ENCODE data around the gene BCL2L13. TPM values are rescaled to one million over a fixed set of nuclear protein-coding genes. Genes with fewer than 3 reads are reported as not detected.

Gene BCL2L13
- total RNA-seq, 2 experiments from 2014 or later: 36.1 to 38.3 TPM

GRCh38 chr22:17606496-17606895 is 32.1 kb upstream of the BCL2L13 start:
- ChIA-PET POLR2A (no interaction called here), CTCF (interaction anchor here (0.8 kb wide), 1 partner anchor 9 kb away, joined by 4 read pairs; no protein-coding TSS in a partner anchor)
- H3K27me3 Mint-ChIP-seq: no peaks in the 10 kb centered on the region
- peaks cover 2% of the 10 kb centered on the region for H3K4me1 Mint-ChIP-seq (ENCODE audit: low read depth)
- intact Hi-C loops (cut with micrococcal nuclease): no loop called here
- TF ChIP-seq, protein P1, sequence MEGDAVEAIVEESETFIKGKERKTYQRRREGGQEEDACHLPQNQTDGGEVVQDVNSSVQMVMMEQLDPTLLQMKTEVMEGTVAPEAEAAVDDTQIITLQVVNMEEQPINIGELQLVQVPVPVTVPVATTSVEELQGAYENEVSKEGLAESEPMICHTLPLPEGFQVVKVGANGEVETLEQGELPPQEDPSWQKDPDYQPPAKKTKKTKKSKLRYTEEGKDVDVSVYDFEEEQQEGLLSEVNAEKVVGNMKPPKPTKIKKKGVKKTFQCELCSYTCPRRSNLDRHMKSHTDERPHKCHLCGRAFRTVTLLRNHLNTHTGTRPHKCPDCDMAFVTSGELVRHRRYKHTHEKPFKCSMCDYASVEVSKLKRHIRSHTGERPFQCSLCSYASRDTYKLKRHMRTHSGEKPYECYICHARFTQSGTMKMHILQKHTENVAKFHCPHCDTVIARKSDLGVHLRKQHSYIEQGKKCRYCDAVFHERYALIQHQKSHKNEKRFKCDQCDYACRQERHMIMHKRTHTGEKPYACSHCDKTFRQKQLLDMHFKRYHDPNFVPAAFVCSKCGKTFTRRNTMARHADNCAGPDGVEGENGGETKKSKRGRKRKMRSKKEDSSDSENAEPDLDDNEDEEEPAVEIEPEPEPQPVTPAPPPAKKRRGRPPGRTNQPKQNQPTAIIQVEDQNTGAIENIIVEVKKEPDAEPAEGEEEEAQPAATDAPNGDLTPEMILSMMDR (IDR thresholded peaks at IDR 0.05): no peak
- no peak overlapping the region for H3K4me3 Mint-ChIP-seq
- H3K9me3 Mint-ChIP-seq: no peaks in the 10 kb centered on the region
- H3K36me3 Mint-ChIP-seq (ENCODE audit: low read depth): peaks cover 9% of the 10 kb centered on the region
- no peak for DNase-seq
- no peak for ATAC-seq
- H3K27ac Mint-ChIP-seq: no peak overlapping the region

GRCh38 chr22:17607891-17608521 is 30.6 kb upstream of the BCL2L13 start:
- TF ChIP-seq, protein P1 (IDR thresholded peaks at IDR 0.05): no peak

GRCh38 chr22:17612057-17612456 is 26.5 kb upstream of the BCL2L13 start:
- CTCF ChIA-PET: no interaction called here
- intact Hi-C loops (cut with micrococcal nuclease): no loop called here
- H3K4me1 Mint-ChIP-seq (ENCODE audit: low read depth): no peaks in the 10 kb centered on the region
- H3K9me3 Mint-ChIP-seq: no peaks in the 10 kb centered on the region
- no peaks in the 10 kb centered on the region for H3K27me3 Mint-ChIP-seq
- H3K36me3 Mint-ChIP-seq (ENCODE audit: low read depth): peaks cover 17% of the 10 kb centered on the region
- H3K27ac Mint-ChIP-seq: no peak overlapping the region
- TF ChIP-seq, protein P1 (IDR thresholded peaks at IDR 0.05): no peak
- DNase-seq (no peak), ATAC-seq (no peak)
- H3K4me3 Mint-ChIP-seq: no peak overlapping the region
- POLR2A ChIA-PET: no interaction called here

More at GRCh38 chr22:17607891-17608521, 30.6 kb upstream of the BCL2L13 start:
- no peak overlapping the region for H3K4me3 Mint-ChIP-seq
- H3K27me3 Mint-ChIP-seq: no peaks in the 10 kb centered on the region
- peaks cover 2% of the 10 kb centered on the region for H3K4me1 Mint-ChIP-seq (ENCODE audit: low read depth)
- ATAC-seq (no peak), DNase-seq (no peak)
- peaks cover 18% of the 10 kb centered on the region for H3K36me3 Mint-ChIP-seq (ENCODE audit: low read depth)
- H3K27ac Mint-ChIP-seq: no peak overlapping the region
- ChIA-PET CTCF (no interaction called here), POLR2A (interaction anchor here (1.9 kb wide), 1 partner anchor 13 kb away, joined by 5 read pairs; no protein-coding TSS in a partner anchor)
- no peaks in the 10 kb centered on the region for H3K9me3 Mint-ChIP-seq
- intact Hi-C loops (cut with micrococcal nuclease): no loop called here

DNA sequence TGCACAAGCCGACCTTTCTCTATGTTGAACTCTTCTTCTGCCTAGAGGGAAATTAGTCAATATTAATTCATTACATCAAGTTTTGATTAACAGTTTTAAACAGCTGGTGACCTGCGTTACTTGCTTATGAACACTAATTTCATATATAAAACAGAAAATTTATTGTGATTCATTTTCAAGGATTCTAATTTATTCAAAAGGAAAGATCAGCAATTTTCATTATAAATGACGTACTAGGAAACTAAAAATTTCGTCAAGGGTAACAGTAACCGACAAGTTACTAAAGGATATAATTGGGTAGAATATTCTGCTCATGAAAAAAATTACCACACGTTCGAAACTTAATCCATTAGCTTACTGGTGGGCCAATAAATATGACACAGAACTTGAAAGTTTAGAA is 25.3 kb upstream of the BCL2L13 start:
- Mint-ChIP-seq H3K4me1 (ENCODE audit: low read depth) (no peaks in the 10 kb centered on the region), H3K36me3 (ENCODE audit: low read depth) (peaks cover 17% of the 10 kb centered on the region), H3K27me3 (no peaks in the 10 kb centered on the region), H3K4me3 (no peak overlapping the region), H3K9me3 (no peaks in the 10 kb centered on the region), H3K27ac (no peak overlapping the region)
- ATAC-seq (no peak), DNase-seq (no peak)
- intact Hi-C loops (cut with micrococcal nuclease): no loop called here
- TF ChIP-seq, protein P1 (IDR thresholded peaks at IDR 0.05): no peak
- ChIA-PET CTCF (no interaction called here), POLR2A (no interaction called here)

- ATAC-seq (no peak), DNase-seq (no peak)
- H3K27ac Mint-ChIP-seq: peak overlapping the region; percentile 97
- TF ChIP-seq, protein P1 (IDR thresholded peaks at IDR 0.05): no peak
- ChIA-PET POLR2A (no interaction called here), CTCF (interaction anchor here (1.4 kb wide), 1 partner anchor 448 kb away, joined by 4 read pairs; no protein-coding TSS in a partner anchor)
- H3K36me3 Mint-ChIP-seq (ENCODE audit: low read depth): peaks cover 11% of the 10 kb centered on the region
- peaks cover 19% of the 10 kb centered on the region for H3K4me1 Mint-ChIP-seq (ENCODE audit: low read depth)
- intact Hi-C loops (cut with micrococcal nuclease): no loop called here
- no peaks in the 10 kb centered on the region for H3K9me3 Mint-ChIP-seq
- peak overlapping the region; percentile 97 for H3K4me3 Mint-ChIP-seq
- no peaks in the 10 kb centered on the region for H3K27me3 Mint-ChIP-seq
Measured at GRCh38 chr22:17627961-17628405, 10.6 kb upstream of the BCL2L13 start.
